ENCODE results near the gene SURF1.

- TF ChIP-seq POLR2A (IDR thresholded peaks at IDR 0.05; ENCODE audit: low read length): no peak
- no peak for TF ChIP-seq GATA1 (IDR thresholded peaks at IDR 0.05; ENCODE audit: low read depth, low read length)
Observed at GRCh38 chr9:133380734-133381133, 24.4 kb upstream of the SURF1 start.
